Activated CD4-positive, alpha-beta T cell treated with anti-CD3 and anti-CD28 coated beads, Interleukin-2, amount 50 U/mL, for 48 hours (primary cell): ENCODE results near the gene GAPVD1.
"Not testable (repeated sequence)": the region's sequence is repeated elsewhere in the genome, so short reads cannot be mapped to it uniquely, and the experiment has no call there.

ENCODE experiments used
- DNase-seq, 2 experiments: peaks; one replicate each; pipeline ENCODE4 v3.0.0-alpha.2; 2020

GAPVD1 gene, protein sequence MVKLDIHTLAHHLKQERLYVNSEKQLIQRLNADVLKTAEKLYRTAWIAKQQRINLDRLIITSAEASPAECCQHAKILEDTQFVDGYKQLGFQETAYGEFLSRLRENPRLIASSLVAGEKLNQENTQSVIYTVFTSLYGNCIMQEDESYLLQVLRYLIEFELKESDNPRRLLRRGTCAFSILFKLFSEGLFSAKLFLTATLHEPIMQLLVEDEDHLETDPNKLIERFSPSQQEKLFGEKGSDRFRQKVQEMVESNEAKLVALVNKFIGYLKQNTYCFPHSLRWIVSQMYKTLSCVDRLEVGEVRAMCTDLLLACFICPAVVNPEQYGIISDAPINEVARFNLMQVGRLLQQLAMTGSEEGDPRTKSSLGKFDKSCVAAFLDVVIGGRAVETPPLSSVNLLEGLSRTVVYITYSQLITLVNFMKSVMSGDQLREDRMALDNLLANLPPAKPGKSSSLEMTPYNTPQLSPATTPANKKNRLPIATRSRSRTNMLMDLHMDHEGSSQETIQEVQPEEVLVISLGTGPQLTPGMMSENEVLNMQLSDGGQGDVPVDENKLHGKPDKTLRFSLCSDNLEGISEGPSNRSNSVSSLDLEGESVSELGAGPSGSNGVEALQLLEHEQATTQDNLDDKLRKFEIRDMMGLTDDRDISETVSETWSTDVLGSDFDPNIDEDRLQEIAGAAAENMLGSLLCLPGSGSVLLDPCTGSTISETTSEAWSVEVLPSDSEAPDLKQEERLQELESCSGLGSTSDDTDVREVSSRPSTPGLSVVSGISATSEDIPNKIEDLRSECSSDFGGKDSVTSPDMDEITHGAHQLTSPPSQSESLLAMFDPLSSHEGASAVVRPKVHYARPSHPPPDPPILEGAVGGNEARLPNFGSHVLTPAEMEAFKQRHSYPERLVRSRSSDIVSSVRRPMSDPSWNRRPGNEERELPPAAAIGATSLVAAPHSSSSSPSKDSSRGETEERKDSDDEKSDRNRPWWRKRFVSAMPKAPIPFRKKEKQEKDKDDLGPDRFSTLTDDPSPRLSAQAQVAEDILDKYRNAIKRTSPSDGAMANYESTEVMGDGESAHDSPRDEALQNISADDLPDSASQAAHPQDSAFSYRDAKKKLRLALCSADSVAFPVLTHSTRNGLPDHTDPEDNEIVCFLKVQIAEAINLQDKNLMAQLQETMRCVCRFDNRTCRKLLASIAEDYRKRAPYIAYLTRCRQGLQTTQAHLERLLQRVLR (N-terminal part only)

DNA sequence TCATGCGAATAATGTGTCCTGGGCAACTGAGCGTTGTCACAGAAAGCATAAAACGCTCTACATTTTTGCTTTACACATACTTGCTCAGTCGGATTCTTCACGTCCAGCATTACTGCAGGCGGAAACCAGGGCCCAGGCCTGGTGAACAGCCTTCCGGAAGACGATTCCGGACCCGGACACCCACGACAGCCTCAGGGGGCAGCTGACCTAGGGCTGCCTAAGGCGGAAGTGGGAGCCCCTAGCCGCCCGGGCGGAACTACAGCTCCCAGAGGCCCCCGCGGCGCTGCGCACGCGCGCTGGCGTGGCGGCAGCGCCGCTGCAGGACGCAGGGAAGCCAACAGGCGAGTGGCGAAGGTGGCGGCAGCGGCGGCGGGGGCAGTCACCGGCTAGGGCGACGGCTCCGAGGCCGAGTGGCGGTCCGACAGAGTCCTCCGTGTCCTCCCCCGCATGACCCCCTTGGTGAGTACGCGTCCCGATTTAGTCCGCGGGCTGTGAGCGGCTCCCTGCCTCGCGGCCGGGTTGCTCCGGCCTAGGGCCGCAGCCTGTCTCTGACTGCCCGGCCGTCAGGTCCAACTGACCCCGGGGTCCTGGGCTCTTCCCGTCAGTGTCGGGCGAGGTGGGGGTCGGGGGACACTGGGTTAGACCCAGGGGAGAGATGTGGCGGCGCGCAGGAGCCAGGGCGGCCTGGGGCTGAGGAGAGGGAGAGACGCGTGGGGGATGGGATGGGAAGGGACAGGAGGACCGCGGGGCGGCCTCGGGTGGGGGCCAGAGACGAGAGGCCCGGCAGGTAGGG is at the start of gene GAPVD1:
Gene GAPVD1, plus strand, starts transcription at position 326 of the 793 bp plus-strand sequence. CDS start 37,096 bp downstream, outside the sequence.
- DNase-seq, result peak; percentile 85 to 90

DNA sequence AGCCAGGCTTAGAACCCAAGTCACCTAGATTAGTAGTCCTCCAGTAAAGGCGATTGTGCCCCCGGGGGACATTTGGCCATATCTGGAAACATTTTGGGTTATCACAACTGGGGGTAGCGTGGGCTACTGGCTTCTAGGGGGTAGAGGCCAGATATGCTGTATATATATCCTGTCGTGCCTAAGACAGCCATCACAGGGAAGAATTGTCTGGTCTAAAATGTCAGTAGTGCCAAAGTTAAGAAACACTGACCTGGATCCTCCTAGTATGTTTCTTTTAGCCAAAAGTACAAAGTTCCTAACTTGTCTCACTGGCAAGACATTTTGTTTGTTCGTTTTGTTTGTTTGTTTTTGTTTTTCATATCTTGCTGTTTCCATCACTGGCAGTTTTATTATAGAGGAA is 47.4 kb upstream of the GAPVD1 start:
- no peak for DNase-seq

DNA sequence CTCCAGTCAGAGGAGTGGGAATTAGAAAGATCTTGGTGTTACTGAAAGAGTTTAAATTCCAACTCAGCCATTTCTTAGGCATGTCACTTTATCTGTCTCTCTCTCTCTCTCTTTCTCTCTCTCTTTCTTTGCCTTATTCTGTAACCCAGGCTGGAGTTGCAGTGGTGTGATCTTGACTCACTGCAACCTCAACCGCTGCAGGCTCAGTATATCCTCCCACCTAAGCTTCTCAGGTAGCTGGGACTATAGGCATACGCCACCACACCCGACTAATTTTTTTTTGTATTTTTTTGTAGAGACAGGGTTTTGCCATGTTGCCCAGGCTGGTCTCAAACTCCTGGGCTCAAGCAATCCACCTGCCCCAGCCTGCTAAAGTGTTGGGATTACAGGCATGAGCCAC is 43.0 kb upstream of the GAPVD1 start:
- DNase-seq, result no peak

DNA sequence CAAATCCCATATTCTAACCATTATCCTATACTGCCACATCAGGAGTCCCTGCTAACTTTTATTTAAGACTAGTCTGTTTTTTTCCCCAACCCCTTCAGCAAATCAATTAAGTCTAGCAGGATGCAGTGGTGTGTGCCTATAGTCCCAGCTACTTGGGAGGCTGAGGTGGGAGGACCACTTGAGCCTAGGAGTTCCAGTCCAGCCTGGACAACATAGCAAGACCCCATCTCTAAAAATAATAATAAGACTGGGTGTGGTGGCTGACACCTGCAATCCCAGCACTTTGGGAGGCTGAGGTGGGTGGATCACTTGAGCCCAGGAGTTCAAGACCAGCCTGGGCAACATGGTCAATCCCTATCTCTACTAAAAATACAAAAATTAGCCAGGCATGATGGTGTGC is 36.8 kb upstream of the GAPVD1 start:
- not testable (repeated sequence) for DNase-seq

DNA sequence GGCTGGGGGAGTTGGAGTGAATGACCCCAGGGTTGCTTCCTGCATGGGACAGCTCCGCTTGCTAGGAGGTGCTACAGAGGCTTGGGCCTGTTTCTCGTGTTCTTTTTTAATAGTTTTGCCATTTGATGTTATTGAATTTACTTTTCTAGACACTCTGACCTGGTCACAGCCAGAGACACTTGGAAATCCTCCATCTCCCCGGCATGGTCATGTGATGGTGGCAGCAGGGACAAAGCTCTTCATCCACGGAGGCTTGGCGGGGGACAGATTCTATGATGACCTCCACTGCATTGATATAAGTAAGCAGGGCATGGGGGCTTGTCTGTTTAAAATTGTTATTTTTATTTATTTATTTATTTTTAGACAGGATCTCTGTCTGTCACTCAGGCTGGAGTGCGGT is 33.9 kb upstream of the GAPVD1 start:
- DNase-seq, result no peak

DNA sequence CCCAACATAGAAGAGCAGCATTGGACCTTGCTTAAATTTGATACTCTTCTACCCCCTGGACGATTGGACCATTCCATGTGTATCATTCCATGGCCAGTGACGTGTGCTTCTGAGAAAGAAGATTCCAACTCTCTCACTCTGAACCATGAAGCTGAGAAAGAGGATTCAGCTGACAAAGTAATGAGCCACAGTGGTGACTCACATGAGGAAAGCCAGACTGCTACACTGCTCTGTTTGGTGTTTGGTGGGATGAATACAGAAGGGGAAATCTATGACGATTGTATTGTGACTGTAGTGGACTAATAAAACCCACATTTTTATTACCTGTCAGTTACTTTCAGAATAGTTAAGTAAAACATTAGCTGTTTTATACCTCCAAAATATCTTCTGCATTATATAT is 27.9 kb upstream of the GAPVD1 start:
- no peak for DNase-seq

DNA sequence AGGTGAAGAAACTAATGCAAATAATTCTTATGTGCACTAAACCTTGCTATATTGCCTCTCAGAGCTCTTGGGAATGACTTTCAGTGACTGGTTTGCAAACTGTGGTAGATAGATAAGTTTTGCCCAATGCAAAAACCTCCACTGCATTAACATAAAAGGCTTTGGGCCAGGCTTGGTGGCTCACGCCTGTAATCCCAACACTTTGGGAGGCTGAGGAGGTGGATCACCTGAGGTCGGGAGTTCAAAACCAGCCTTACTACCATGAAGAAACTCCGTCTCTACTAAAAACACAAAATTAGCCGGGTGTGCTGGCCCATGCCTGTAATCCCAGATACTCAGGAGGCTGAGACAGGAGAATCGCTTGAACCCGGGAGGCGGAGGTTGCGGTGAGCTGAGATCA is 27.5 kb upstream of the GAPVD1 start:
- not testable (repeated sequence) for DNase-seq

DNA sequence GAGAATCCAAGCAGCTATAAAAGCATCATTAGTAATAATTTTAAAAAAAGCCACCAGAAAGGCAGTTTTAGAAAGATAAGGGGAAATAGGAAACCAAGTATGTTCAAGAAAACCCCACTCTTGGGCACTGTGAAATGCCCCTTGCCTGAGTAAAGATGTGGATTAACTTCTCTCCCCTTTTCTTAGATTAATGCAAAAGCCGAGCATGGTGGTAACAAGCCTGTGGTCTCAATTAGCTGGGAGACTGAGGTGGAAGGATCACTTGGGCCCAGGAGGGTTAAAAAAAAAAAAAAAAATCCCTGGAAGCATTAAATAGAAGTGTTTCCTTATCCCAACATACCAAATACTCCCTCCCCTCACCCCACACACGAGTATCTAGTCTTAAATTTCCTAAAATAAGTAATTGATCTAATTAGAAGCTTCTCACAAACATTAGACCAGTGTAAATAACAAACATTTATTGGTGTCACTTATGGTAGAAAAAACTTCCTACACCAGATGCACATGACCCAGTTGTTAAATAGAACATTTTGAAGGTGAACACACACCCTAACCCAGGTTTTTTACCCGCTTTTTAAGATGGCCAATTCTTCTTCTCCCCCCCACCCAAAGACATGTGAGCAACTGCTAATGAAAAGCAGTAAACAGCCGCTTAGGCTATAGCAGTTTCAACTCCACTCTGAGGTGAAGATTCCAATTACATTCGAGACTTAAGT is 25.7 kb upstream of the GAPVD1 start:
- no peak for DNase-seq

DNA sequence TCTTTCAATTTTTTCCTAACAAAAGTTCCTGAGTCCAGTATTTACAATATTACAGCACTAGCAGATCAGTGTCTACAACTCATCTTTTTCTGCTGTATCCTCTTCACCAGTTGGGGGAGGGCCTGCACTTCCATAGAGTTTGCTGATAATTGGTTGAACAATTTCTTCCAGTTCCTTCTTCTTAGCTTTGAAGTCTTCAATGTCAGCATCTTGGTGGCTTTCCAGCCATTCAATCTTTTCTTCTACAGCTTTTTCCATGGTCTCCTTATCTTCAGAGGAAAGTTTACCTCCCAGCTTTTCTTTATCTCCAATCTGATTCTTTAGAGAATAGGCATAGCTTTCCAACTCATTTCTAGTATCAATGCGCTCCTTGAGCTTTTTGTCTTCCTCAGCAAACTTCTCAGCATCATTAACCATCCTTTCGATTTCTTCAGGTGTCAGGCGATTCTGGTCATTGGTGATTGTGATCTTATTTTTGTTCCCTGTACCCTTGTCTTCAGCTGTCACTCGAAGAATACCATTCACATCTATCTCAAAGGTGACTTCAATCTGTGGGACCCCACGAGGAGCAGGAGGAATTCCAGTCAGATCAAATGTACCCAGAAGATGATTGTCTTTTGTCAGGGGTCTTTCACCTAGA is 25.0 kb upstream of the GAPVD1 start:
- DNase-seq, result not testable (repeated sequence)

DNA sequence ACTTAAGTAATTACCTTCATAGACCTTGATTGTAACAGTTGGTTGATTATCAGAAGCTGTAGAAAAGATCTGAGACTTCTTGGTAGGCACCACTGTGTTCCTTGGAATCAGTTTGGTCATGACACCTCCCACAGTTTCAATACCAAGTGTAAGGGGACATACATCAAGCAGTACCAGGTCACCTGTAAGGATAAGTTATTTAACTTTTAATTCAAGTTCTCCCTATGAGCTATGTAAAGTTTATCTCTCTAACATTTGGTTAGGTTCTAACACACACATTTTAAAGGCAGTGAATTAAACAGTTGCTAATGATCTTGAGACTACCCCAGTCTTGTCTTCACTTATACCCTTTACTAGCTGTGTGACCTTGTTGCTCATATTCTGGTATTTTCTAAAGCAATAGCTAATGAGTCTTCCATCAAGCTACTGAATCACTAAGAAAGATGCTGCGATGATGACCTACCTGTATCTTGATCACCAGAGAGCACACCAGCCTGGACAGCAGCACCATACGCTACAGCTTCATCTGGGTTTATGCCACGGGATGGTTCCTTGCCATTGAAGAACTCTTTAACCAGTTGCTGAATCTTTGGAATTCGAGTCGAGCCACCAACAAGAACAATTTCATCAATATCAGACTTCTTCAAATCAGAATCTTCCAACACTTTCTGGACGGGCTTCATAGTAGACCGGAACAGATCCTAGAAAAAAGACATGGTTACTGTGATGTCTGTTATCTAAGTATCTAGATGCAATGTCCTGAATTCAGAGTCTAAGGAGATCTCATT is 23.3 kb upstream of the GAPVD1 start:
- no peak for DNase-seq

DNA sequence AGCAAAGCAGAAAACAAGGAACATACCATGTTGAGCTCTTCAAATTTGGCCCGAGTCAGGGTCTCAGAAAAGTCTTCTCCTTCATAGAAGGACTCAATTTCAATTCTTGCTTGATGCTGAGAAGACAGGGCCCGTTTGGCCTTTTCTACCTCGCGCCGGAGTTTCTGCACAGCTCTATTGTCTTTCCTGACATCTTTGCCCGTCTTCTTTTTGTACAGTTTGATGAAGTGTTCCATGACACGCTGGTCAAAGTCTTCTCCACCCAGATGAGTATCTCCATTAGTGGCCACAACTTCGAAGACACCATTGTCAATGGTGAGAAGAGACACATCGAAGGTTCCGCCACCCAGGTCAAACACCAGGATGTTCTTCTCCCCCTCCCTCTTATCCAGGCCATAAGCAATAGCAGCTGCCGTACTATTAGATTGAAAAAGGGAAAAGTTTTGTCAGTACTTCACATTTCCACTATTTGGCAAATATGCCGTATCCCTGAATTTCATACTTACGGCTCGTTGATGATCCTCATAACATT is 22.6 kb upstream of the GAPVD1 start:
- DNase-seq, result no peak

DNA sequence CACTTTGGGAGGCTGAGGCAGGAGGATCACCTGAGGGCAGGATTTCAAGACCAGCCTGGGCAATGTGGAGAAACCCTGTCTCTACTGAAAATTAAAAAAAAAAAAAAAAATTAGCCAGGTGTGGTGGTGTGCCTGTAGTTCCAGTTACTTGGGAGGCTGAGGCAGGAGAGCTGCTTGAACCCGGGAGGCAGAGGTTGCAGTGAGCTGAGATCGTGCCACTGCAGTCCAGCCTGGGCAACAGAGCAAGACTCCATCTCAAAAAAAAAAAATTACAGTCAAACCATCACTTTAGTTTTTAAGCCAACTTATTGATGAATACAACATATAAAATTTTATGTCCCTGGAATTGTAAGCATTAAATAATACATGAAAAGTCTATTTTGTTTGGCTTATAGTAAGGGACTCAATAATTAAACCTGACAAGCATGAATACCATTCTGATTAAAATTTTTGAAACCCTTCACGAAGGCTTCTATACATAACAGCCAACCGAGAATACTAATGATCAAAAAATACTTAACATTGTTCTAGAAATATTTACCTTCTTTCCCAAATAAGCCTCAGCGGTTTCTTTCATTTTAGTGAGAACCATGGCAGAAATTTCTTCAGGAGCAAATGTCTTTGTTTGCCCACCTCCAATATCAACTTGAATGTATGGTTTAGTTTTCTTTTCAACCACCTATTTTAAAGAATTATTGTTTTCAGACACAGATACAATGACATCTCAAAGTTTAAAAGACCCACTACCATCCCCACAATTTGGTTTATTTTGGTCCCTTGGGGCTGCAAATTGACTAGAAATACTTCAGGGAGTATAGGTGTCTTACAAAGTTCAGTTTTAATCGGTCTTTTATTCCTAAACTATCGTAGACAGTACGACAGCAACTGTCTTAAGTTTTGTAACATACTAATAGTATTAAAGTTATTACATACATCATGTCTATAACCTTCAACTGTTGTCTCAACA is 21.7 kb upstream of the GAPVD1 start:
- DNase-seq, result no peak

DNA sequence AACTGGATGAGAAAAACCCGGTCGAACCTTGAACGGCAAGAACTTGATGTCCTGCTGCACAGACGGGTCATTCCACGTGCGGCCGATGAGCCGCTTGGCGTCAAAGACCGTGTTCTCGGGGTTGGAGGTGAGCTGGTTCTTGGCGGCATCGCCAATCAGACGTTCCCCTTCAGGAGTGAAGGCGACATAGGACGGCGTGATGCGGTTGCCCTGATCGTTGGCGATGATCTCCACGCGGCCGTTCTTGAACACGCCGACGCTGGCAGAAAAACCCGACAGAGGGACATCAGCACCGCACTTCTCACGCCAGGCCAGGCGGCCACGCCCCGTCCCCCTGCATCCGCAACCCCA is 21.0 kb upstream of the GAPVD1 start:
- DNase-seq, result peak; percentile 39 to 51

DNA sequence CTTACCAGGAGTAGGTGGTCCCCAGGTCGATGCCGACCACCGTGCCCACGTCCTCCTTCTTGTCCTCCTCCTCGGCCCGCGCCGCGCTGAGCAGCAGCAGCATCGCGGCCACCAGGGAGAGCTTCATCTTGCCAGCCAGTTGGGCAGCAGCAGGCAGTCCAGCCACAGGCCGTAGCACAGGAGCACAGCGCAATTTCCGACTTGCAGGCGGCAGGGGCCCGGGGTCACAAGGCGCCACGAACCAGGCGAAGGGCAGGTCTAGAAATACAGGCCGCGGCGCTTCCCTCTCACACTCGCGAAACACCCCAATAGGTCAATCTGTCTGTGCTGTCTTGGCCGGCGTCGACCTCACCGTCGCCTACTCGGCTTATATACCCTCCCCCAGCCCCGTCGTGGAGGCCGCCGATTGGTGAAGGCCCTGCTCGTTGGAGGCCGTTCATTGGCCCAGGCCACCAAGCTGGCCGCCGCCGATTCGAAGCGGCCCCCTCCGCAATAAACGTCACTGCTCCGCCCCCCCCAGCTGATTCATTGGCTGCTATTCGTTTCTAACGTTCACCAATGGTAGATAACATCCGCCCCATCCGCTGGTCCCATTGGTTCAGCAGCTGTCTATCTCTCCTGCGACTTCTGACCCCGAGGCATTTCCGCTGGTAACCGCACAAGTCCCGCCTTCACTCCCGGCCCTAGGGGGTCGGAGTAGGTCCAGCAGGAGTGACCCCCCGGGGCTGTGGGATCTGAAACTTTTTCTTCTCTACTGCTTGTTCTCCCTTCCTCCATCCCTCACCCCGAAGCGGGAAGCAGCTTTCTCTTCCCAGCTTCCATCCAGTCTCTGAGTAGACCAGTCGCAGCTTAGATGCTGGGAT is 20.4 kb upstream of the GAPVD1 start, which contains the start of gene HSPA5:
Gene HSPA5, minus strand, starts transcription at position 344 of the 863 bp plus-strand sequence. Its CDS starts 217 bp downstream, at position 127.
- peak; percentile 100 for DNase-seq

DNA sequence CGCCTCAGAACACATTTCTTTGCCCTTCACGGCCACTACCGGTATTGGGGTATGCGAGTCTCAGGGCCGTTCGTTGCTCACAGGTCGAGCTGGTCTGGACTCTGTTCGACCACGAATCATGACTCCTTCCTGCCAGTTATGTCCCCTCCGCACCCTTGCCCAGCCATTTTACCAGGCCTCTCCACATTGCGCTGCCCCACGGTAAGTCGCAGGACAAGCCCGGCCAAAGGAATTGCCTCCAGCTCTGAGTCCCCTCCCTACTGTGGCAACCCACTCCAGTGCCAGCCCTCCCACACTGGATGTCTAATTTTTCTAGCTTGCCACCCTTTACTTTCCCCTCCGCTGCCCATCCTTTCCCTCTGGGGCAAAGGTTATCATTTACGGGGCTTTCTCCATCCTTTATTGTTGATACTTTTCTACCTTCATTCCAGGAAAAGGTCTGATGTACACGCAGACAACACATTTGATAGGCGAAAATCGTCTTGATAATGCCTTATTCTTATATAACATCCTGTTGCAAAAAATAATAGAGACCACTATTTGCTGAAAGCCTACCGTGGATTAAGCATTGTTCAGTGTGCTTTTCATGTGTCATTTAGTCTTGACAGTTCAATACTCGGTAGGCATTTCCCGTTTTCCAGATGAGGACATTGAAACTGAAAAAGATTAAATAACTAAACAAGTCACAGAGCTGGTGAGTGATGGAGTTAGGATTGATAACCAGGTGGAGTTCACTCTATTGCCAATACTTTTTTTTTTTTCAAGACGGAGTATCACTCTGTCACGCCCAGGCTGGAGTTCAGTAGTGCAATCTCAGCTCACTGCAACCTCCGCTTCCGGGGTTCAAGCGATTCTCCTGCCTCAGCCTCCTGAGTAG is 19.5 kb upstream of the GAPVD1 start:
- no peak for DNase-seq

DNA sequence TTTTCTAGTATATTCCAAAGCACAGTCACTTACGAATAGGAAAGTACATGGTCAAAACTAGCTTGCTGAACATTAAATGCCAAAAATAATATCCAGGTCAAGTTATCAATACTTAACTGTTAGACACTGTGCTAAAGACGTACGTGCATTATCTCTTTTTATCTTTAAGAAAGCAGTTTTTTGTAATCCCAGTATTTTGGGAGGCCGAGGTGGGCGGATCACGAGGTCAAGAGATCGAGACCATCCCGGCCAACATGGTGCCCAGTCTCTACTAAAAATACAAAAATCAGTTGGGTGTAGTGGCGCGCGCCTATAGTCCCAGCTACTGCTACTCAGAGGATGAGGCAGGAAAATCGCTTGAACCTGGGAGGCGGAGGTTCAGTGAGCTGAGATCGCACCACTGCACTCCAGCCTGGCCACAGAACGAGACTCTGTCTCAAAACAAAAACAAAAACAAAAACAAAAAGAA is 17.8 kb upstream of the GAPVD1 start:
- DNase-seq, result no peak
